Right forelimb (tissue), 1 donor: ENCODE measurements around the gene MSANTD2.

ENCODE experiments used
- DNase-seq: peaks from one replicate; pipeline ENCODE4 v3.0.0-alpha.2; 2018

MSANTD2 gene

DNA sequence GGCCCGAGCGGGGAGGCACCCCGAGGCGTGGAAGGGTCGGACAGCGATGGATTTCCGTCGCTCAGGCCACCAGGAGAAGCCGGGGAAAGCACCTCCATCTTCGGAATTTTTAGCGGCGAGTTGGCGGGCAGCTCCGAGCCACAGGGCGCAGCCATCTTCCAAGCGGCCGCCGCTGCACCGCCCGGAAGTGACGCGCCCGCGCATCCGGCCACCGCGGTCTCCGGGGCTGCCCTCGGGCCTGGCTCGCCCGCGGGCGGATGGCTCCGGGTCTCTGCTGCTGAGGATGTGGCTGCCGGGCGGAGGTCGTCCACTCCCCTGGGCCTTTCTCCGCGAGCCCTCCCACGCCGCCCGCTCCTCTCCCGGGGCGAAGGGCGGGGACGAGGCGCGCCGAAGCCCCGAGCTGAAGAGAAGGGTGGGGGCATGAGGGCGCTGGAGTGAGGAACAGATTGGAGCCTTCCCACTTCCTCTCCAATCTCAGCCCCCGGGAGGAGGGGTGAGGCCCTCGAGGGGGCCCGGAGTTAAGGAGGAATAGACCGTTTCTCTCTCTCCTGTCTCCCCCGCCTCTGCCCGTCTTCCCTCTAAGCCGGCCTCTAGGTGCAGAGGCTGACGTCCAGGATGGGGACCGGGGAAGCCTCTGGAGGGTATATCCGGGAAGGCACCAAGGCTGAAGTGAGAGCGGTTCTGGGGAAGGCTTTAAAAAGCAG, at the start of gene MSANTD2:
MSANTD2 (minus strand) TSS at position 181 of the 704 bp plus-strand sequence; CDS start at position 155, 26 bp downstream.
- DNase-seq: peak; percentile 94

DNA sequence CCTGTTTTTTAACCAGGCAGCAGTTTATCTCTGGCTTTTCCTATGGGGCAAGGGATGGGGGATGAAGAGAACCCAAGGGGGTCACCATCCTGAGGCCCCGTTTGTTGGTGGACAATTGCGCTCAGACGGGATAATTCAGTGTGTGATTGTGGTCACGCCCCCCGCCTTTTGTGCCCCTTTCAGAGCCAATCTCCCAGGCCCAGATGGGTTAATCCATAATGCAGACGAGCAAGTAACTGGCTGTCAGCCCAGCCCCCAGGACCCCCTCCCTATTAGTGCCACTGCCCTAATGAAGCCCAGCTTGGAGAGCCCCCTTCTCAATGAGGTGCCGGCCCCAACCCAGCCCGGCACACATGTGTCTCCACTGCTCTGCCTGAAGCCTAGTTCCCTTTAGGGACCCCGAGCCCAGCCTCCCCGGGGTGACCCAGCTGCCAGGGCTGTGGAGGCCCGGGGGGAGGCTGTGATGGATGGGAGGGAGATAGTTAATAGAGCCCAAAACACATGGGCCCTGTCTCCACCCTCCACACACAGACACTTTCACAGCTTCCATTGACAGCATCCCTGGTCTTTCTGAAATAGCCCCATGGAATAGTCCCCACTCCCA, 46.0 kb upstream of the MSANTD2 start:
- no peak for DNase-seq

GRCh38 chr11:124844664-124845079, 44.5 kb upstream of the MSANTD2 start:
- no peak for DNase-seq

DNA sequence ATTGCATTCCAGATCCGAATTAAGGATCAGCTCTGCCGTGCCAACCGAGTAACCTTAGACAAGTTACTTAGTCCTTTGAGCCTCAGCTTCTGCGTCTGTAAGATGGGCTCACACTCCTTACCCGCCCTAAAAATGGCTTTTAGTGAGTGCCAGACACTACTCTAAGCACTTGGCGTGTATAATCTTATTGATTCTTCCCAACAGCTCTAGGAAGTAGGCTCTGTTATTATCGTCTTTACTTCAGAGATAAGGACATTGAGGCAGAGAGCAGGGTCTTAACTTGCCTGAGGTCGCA, 43.4 kb upstream of the MSANTD2 start:
- DNase-seq: no peak

GRCh38 chr11:124842305-124842704, 42.1 kb upstream of the MSANTD2 start:
- no peak for DNase-seq

- no peak for DNase-seq
Observed at GRCh38 chr11:124841840-124842239, 41.6 kb upstream of the MSANTD2 start.

- DNase-seq: no peak
Observed at GRCh38 chr11:124841201-124841600, 41.0 kb upstream of the MSANTD2 start.

DNA sequence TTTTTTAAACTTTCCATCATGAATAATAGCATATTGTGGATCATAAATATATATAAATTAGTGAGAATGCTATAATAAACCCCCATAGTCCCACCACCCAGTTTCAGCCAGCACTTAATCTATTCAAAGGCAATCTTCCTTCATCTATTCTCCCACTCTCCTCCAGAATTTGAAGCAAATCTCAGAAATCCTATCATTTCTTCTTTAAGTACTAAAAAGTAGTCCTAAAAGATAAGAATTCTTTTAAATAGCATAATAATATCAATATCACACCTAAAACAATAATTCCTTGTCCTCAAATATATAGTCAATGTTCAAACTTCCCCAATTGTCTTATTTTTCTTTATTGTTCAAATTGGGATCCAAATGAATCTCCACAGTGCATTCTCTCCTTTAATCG, 40.5 kb upstream of the MSANTD2 start:
- DNase-seq: no peak

GRCh38 chr11:124839972-124840621, 39.9 kb upstream of the MSANTD2 start:
- DNase-seq: no peak

- no peak for DNase-seq
Observed at GRCh38 chr11:124839128-124839971, 39.1 kb upstream of the MSANTD2 start.

GRCh38 chr11:124838805-124839127, 38.6 kb upstream of the MSANTD2 start:
- DNase-seq: no peak

- no peak for DNase-seq
Observed at GRCh38 chr11:124837491-124837856, 37.3 kb upstream of the MSANTD2 start.

- no peak for DNase-seq
Observed at GRCh38 chr11:124835918-124836317, 35.7 kb upstream of the MSANTD2 start.

GRCh38 chr11:124834526-124835180, 34.4 kb upstream of the MSANTD2 start:
- no peak for DNase-seq

DNA sequence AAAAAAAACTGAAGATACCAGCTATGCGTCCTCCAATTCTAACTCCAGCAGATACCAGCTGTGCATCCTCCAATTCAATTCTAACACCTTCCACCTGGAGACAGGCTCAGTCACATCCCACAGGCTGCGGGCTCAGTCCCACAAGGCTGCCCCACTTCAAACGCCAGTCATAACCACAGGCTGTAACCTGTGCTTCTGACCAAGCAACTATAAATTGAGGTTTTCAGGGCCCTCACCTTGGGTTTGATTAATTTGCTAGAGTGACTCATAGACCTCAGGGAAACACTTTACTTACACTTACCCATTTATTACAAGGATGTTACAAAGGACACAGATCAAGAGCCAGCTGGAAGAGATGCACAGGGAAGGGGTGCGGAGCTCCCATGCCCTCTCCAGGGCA, 32.4 kb upstream of the MSANTD2 start:
- DNase-seq: no peak

GRCh38 chr11:124831897-124832296, 31.7 kb upstream of the MSANTD2 start:
- DNase-seq: no peak

- DNase-seq: no peak
Observed at GRCh38 chr11:124830749-124831148, 30.5 kb upstream of the MSANTD2 start.

DNA sequence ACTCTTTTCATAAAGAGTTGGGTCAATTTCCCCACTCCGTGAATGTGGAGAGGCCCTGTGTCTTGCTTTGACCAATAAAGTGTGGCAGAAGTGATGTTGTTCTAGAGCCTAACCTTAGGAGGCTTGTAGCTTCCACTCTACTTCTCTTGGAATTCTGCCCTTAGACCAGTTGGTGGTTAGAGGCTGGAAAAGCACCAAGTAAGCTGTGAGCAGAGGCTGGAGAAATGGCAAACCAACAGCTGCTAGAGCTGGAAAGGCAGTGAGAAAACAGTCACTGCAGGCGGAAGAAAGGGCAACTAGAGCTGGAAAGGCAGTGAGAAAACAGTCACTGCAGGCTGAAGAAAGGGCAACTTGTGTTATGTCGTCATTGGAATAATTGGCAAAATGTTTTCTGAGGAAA, 29.8 kb upstream of the MSANTD2 start:
- no peak for DNase-seq

DNA sequence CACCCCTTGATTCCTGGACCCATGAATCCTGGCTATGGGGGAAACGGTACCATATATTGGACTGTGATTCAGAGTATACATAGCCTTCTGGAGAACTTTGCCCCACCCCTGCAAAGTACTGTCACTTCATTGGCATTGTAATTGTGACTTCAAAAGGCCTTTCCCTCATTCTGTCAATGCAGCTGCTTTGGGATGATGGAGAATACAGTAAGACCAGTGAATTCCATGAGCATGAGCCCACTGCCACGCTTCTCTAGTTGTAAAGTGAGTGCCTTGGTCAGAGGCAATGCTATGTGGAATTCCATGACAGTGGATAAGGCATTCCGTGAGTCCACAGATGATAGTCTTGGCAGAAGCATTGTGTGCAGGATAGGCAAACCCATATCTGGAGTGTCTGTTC, 25.7 kb upstream of the MSANTD2 start:
- DNase-seq: no peak

- DNase-seq: no peak
Observed at GRCh38 chr11:124823512-124824376, 23.5 kb upstream of the MSANTD2 start.

- DNase-seq: no peak
Observed at GRCh38 chr11:124821995-124822730, 22.0 kb upstream of the MSANTD2 start.
